CD4-positive, alpha-beta T cell treated with Interleukin-6 for 4 hours (primary cell): ENCODE results near the gene CYP3A5.
"Not testable (repeated sequence)": the region's sequence is repeated elsewhere in the genome, so short reads cannot be mapped to it uniquely, and the experiment has no call there.

Source experiments
- DNase-seq: peaks from one replicate; pipeline ENCODE4 v3.0.0-alpha.2; 2020; ENCODE audit warnings: mixed read lengths

CYP3A5 gene

GRCh38 chr7:99679400-99680191, at the start of gene CYP3A5:
TSS of gene CYP3A5 (minus strand) at chr7:99679996. CDS start at chr7:99679896, 100 bp downstream.
- DNase-seq, result no peak

- DNase-seq, result no peak
These were observed 48.8 kb upstream of the CYP3A5 start for GRCh38 chr7:99728615-99729014.

GRCh38 chr7:99723201-99723600, 43.4 kb upstream of the CYP3A5 start:
- DNase-seq, result not testable (repeated sequence)

GRCh38 chr7:99720800-99721595, 41.2 kb upstream of the CYP3A5 start:
- DNase-seq, result no peak

- DNase-seq, result no peak
These were observed 40.4 kb upstream of the CYP3A5 start for GRCh38 chr7:99719996-99720769.

- DNase-seq, result no peak
These were observed 34.3 kb upstream of the CYP3A5 start for GRCh38 chr7:99713995-99714570.

GRCh38 chr7:99709838-99710578, 30.2 kb upstream of the CYP3A5 start:
- DNase-seq, result no peak

- no peak for DNase-seq
These were observed 29.5 kb upstream of the CYP3A5 start for GRCh38 chr7:99709260-99709659.

GRCh38 chr7:99707096-99707495, 27.3 kb upstream of the CYP3A5 start:
- DNase-seq, result no peak

GRCh38 chr7:99699946-99700345, 20.1 kb upstream of the CYP3A5 start:
- DNase-seq, result no peak

- not testable (repeated sequence) for DNase-seq
These were observed 19.3 kb upstream of the CYP3A5 start for GRCh38 chr7:99698867-99699730.

GRCh38 chr7:99694912-99695304, 15.1 kb upstream of the CYP3A5 start:
- no peak for DNase-seq

GRCh38 chr7:99694201-99694911, 14.6 kb upstream of the CYP3A5 start:
- no peak for DNase-seq

- peak; percentile 35 for DNase-seq
These were observed 13.8 kb upstream of the CYP3A5 start for GRCh38 chr7:99693427-99694200.

- DNase-seq, result no peak
These were observed 13.3 kb upstream of the CYP3A5 start for GRCh38 chr7:99693100-99693426.

- DNase-seq, result not testable (repeated sequence)
These were observed 12.8 kb upstream of the CYP3A5 start for GRCh38 chr7:99692563-99692962.

GRCh38 chr7:99691658-99692057, 11.9 kb upstream of the CYP3A5 start:
- not testable (repeated sequence) for DNase-seq

GRCh38 chr7:99690918-99691317, 11.1 kb upstream of the CYP3A5 start:
- DNase-seq, result not testable (repeated sequence)

GRCh38 chr7:99685871-99686608, 6.2 kb upstream of the CYP3A5 start:
- DNase-seq, result not testable (repeated sequence)
